Epithelial cell of prostate (primary cell): ENCODE data around the gene ALG3.

Experiments used
- DNase-seq: peaks from one replicate; pipeline ENCODE4 v3.0.0-alpha.2; 2011; ENCODE audit warnings: low read depth, low spot score
- H3K27ac ChIP-seq: fragments of 450-650 bp; 2 replicates; pipeline ENCODE4 v1.5.1; 2017; ENCODE audit warnings: mild to moderate bottlenecking

Gene ALG3

DNA sequence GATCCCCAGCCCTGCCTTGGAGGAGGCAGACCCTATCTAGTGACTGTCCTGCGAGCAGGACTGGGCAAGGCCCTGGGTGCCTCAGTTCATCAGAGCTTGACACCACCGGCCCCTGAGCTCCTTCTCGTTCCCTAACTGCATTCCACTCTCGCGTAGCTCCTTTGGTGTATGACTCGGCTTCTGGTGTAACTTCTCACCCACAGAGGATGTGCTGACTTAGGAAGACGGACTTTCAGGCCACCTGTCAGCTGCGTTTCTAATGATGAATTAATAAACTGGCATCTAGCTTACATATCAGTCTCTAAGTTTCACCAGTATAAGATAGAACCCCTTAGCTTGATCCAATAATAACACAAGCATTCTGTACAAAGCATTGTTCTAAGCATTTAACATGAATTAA, 45.2 kb downstream of the ALG3 start:
- DNase-seq = no peak
- H3K27ac ChIP-seq = no peak overlapping the region

GRCh38 chr3:184200825-184201224, 47.9 kb downstream of the ALG3 start:
- H3K27ac ChIP-seq = no peak overlapping the region
- DNase-seq = no peak

GRCh38 chr3:184198509-184198908, 50.3 kb downstream of the ALG3 start:
- no peak overlapping the region for H3K27ac ChIP-seq
- DNase-seq = no peak

DNA sequence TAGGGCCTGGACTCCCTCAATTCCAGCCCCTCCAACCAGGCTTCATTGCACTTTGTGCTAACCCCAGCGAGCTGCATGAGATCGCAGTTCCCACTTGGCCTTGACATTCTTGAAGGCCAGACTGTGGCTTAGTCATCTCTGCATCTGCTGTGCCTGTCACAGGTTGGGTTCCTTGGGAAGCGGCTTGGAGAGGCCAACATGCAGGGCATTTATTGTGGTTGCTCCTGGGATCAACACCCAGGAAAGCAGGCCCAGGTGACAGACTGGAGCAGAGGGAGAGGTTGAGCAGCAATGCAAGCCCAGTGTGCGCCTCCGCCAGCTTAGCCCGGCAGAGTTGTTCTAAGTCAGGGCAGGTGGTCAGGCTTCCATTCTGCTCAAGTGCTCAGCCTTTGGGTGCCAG, 52.2 kb downstream of the ALG3 start:
- H3K27ac ChIP-seq = no peak overlapping the region
- DNase-seq = no peak

DNA sequence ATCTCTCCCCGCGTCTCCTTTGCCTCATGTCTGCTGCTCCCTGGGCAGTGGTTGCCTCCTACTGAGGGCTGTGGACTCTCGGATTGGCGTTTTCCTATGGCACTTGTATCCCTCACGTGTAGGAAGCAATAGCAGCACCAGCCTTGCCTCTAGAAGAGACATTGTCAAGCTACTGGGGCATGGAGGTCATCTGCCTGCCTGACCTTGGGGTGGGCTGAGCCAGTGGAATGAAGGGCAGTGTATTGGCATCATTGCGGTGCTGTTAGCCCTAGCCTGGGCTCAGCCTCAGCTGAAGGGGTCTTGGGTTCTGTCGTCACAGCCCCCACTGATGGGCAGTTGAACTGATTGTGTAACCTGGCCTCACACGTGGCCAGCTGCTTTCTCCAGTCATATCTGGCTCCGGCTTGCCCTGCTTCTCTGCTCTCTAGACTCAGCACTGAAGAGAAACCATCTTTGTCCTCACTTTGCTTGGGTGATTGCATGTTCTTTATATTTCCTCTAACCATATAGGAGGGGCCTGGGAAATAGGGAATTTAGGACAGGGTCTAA, 54.7 kb downstream of the ALG3 start:
- DNase-seq = no peak
- no peak overlapping the region for H3K27ac ChIP-seq

- no peak overlapping the region for H3K27ac ChIP-seq
- DNase-seq = no peak
Measured at GRCh38 chr3:184192889-184193288, 55.9 kb downstream of the ALG3 start.
